Cardiac fibroblast (primary cell): ENCODE results near the gene MCAM.

Experiments used
- DNase-seq, 2 donors: peaks; one replicate each; pipeline versions ENCODE4 v3.0.0 to v3.0.0-alpha.2; 2010; ENCODE audit warnings: low read depth in 2 of 2
- H3K4me3 ChIP-seq, 2 donors: replicated peaks in 1 of 2; 1 replicate in 1 of 2; 2 replicates in 1 of 2; pipeline ENCODE4 v1.5.1; 2011; ENCODE audit warnings: low read depth in 2 of 2, low read length in 2 of 2, mild to moderate bottlenecking in 2 of 2, moderate library complexity in 1 of 2
- CTCF ChIP-seq: IDR thresholded peaks from one replicate; pipeline ENCODE4 v1.5.1; 2011; ENCODE audit warnings: low read depth, mild to moderate bottlenecking, low read length, inconsistent platforms

Gene MCAM

GRCh38 chr11:119351232-119351631 lies 34.3 kb upstream of the MCAM start:
- no peak overlapping the region for H3K4me3 ChIP-seq
- DNase-seq, result no peak
- TF ChIP-seq CTCF, result no peak

- H3K4me3 ChIP-seq, result no peak overlapping the region
- DNase-seq, result no peak
- no peak for TF ChIP-seq CTCF
Observed at GRCh38 chr11:119350302-119350701, 33.4 kb upstream of the MCAM start.

GRCh38 chr11:119347940-119348605 lies 31.1 kb upstream of the MCAM start:
- DNase-seq, result no peak
- TF ChIP-seq CTCF, result no peak
- H3K4me3 ChIP-seq, result no peak overlapping the region

GRCh38 chr11:119347242-119347641 lies 30.3 kb upstream of the MCAM start:
- TF ChIP-seq CTCF, result no peak
- DNase-seq, result no peak
- no peak overlapping the region for H3K4me3 ChIP-seq

GRCh38 chr11:119346605-119347004 lies 29.7 kb upstream of the MCAM start, which contains the start of gene MFRP:
Gene MFRP (minus strand): TSS chr11:119346705. CDS start chr11:119346513, 192 bp downstream.
- TF ChIP-seq CTCF, result no peak
- no peak within 1 kb of the TSS for H3K4me3 ChIP-seq

GRCh38 chr11:119345685-119346084 lies 28.8 kb upstream of the MCAM start:
- no peak overlapping the region for H3K4me3 ChIP-seq
- DNase-seq, result no peak
- TF ChIP-seq CTCF, result no peak

More at GRCh38 chr11:119346605-119347004, 29.7 kb upstream of the MCAM start, which contains the start of gene MFRP:
- no peak for DNase-seq
